Mesendoderm (in vitro differentiated cells): Measurements from ENCODE around the gene DIRAS3.

ENCODE experiments used
- DNase-seq: peaks from one replicate; pipeline ENCODE4 v3.0.0; 2013
- H2AK5ac ChIP-seq: 2 replicates; pipeline ENCODE4 v1.6.1; 2013; ENCODE audit warnings: low read length, inconsistent platforms
- H2BK120ac ChIP-seq: 2 replicates; pipeline ENCODE4 v1.6.1; 2013; ENCODE audit warnings: low read depth, mild to moderate bottlenecking, low read length, moderate library complexity, mixed read lengths
- H2BK15ac ChIP-seq: replicated peaks from 2 replicates; pipeline ENCODE4 v1.6.1; 2013; ENCODE audit warnings: low read depth, mild to moderate bottlenecking, moderate library complexity
- H2BK5ac ChIP-seq: 2 replicates; pipeline ENCODE4 v1.6.1; 2013; ENCODE audit warnings: low read length, inconsistent platforms
- H3K18ac ChIP-seq: 2 replicates; pipeline ENCODE4 v1.6.1; 2013; ENCODE audit warnings: mild to moderate bottlenecking, low read length, mixed read lengths
- H3K23ac ChIP-seq: one replicate; pipeline ENCODE4 v1.6.1; 2013; ENCODE audit warnings: low read length
- H3K27ac ChIP-seq: 2 replicates; pipeline ENCODE4 v1.5.1; 2013; ENCODE audit warnings: low read depth, mild to moderate bottlenecking, inconsistent platforms, low read length, moderate library complexity
- H3K27me3 ChIP-seq: 2 replicates; pipeline ENCODE4 v1.6.1; 2013; ENCODE audit warnings: low read length, control low read depth, mild to moderate bottlenecking, inconsistent platforms; ENCODE audit not compliant: insufficient read depth, poor library complexity
- H3K36me3 ChIP-seq: 2 replicates; pipeline ENCODE4 v1.6.1; 2013; ENCODE audit warnings: low read length, inconsistent platforms; ENCODE audit not compliant: control insufficient read depth, insufficient read depth
- H3K4ac ChIP-seq: one replicate; pipeline ENCODE4 v1.6.1; 2013; ENCODE audit warnings: low read depth, mild to moderate bottlenecking, low read length, moderate library complexity
- H3K4me1 ChIP-seq: 2 replicates; pipeline ENCODE4 v1.6.1; 2013; ENCODE audit warnings: low read depth, low read length, inconsistent platforms; ENCODE audit not compliant: control insufficient read depth
- H3K4me2 ChIP-seq: 2 replicates; pipeline ENCODE4 v1.6.1; 2013; ENCODE audit warnings: low read length
- H3K4me3 ChIP-seq: 2 replicates; pipeline ENCODE4 v1.5.1; 2013; ENCODE audit warnings: mild to moderate bottlenecking, low read length
- H3K56ac ChIP-seq: one replicate; pipeline ENCODE4 v1.6.1; 2013; ENCODE audit warnings: low read length
- H3K79me1 ChIP-seq: 2 replicates; pipeline ENCODE4 v1.6.1; 2013; ENCODE audit warnings: low read length, inconsistent platforms
- H3K79me2 ChIP-seq: 2 replicates; pipeline ENCODE4 v1.6.1; 2013; ENCODE audit warnings: mild to moderate bottlenecking, low read length; ENCODE audit not compliant: control insufficient read depth, insufficient read depth
- H3K9ac ChIP-seq: 2 replicates; pipeline ENCODE4 v1.6.1; 2013; ENCODE audit warnings: low read length, inconsistent platforms
- H4K5ac ChIP-seq: one replicate; pipeline ENCODE4 v1.6.1; 2013; ENCODE audit warnings: low read length
- H4K8ac ChIP-seq: one replicate; pipeline ENCODE4 v1.6.1; 2013; ENCODE audit warnings: low read depth, mild to moderate bottlenecking, control low read depth, low read length, moderate library complexity
- WGBS: extraction: QIAGEN DNeasy Blood & Tissue Kit; methylation state at CpG from one replicate; pipeline ENCODE4 v1.1.7; 2013; ENCODE audit warnings: low lambda C conversion rate, missing lambda C conversion rate; ENCODE audit not compliant: insufficient coverage; ENCODE audit errors: extremely low coverage; 5-methylcytosine and 5-hydroxymethylcytosine counted together

The DIRAS3 gene

DNA sequence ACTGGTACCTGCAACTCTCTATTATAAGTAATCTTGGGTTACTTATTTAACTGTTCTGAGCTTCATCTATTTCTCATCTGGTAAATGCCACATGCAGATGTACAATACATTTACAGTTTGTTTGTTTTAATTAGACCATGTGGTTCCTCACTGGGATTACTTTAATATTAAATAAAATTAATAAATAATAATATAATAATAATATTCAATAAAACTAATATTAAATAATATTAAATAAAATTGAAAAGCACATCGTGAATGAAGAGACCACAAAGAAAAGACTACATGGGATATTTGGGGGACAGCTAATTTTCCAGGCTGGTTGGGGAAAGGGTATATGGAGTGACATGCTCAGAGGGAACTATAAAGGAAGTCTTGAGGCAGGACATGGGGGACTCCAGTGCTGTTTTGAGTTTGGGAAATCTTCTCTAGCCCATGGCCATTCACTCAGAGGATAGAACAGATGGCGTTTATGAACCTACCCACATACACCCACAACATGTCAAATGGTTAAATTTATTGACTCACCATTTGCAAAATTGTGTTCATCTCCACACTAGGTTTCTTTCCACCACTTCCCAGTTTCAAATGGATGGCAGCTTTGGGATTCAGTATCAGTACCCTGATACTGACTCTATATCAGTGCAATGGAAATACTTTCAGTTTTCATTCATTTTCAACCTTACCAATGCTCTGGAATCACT, 25.6 kb downstream of the DIRAS3 start:
- no peak overlapping the region for H4K8ac ChIP-seq
- no peak overlapping the region for H3K56ac ChIP-seq
- H3K36me3 ChIP-seq, result no peaks in the 10 kb centered on the region
- no peak overlapping the region for H2BK15ac ChIP-seq
- H3K79me2 ChIP-seq, result no peaks in the 10 kb centered on the region
- H3K27ac ChIP-seq, result no peak overlapping the region
- no peaks in the 10 kb centered on the region for H3K27me3 ChIP-seq
- H3K4me1 ChIP-seq, result no peaks in the 10 kb centered on the region
- no peak for DNase-seq
- H2BK5ac ChIP-seq, result no peak overlapping the region
- no peak overlapping the region for H2AK5ac ChIP-seq
- H3K9ac ChIP-seq, result no peak overlapping the region
- H3K4me2 ChIP-seq, result no peak overlapping the region
- H3K4ac ChIP-seq, result no peak overlapping the region
- no peak overlapping the region for H2BK120ac ChIP-seq
- H3K79me1 ChIP-seq, result no peaks in the 10 kb centered on the region
- no CpG with 5 or more reads among the region's 2 CpGs for WGBS
- no peak overlapping the region for H3K18ac ChIP-seq
- no peak overlapping the region for H3K23ac ChIP-seq
- H3K4me3 ChIP-seq, result no peak overlapping the region
- no peak overlapping the region for H4K5ac ChIP-seq

DNA sequence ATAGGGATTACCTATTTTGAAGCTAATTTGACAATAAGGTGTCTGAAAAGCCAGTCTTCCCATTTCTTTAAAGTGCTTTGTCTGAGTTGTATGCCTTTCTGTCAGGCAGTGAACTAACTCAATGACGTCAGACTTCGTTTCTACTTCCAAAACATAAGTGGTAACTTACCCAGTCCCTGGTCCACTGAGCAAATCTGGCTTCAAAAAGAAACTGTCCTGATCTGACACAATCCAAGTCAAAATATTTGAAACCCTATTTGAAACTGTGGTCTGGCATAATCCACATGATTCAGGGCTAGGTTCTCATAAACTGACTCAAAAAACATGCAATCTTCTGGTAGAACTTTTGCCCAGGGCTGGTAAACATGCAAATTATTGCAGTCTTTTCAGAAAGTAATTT, 34.0 kb downstream of the DIRAS3 start:
- H2BK15ac ChIP-seq, result no peak overlapping the region
- H2AK5ac ChIP-seq, result no peak overlapping the region
- H3K23ac ChIP-seq, result no peak overlapping the region
- no peak overlapping the region for H4K8ac ChIP-seq
- no peaks in the 10 kb centered on the region for H3K36me3 ChIP-seq
- H3K79me1 ChIP-seq, result no peaks in the 10 kb centered on the region
- H3K4ac ChIP-seq, result no peak overlapping the region
- H3K4me2 ChIP-seq, result no peak overlapping the region
- no peak overlapping the region for H2BK5ac ChIP-seq
- no peak overlapping the region for H3K56ac ChIP-seq
- H3K4me1 ChIP-seq, result no peaks in the 10 kb centered on the region
- H3K4me3 ChIP-seq, result no peak overlapping the region
- H3K18ac ChIP-seq, result no peak overlapping the region
- no peak for DNase-seq
- no peak overlapping the region for H3K27ac ChIP-seq
- H3K9ac ChIP-seq, result no peak overlapping the region
- H4K5ac ChIP-seq, result no peak overlapping the region
- H2BK120ac ChIP-seq, result no peak overlapping the region
- WGBS, result no CpG with 5 or more reads among the region's 2 CpGs
- no peaks in the 10 kb centered on the region for H3K27me3 ChIP-seq
- H3K79me2 ChIP-seq, result no peaks in the 10 kb centered on the region

GRCh38 chr1:68015971-68016370, 34.5 kb downstream of the DIRAS3 start:
- H3K27ac ChIP-seq, result no peak overlapping the region
- H4K5ac ChIP-seq, result no peak overlapping the region
- no peak overlapping the region for H3K18ac ChIP-seq
- H3K56ac ChIP-seq, result no peak overlapping the region
- H3K4ac ChIP-seq, result no peak overlapping the region
- H3K79me1 ChIP-seq, result no peaks in the 10 kb centered on the region
- no peaks in the 10 kb centered on the region for H3K27me3 ChIP-seq
- no CpG with 5 or more reads among the region's 3 CpGs for WGBS
- no peak for DNase-seq
- H2BK15ac ChIP-seq, result no peak overlapping the region
- H3K4me1 ChIP-seq, result no peaks in the 10 kb centered on the region
- no peak overlapping the region for H3K9ac ChIP-seq
- no peak overlapping the region for H2AK5ac ChIP-seq
- H3K36me3 ChIP-seq, result no peaks in the 10 kb centered on the region
- no peak overlapping the region for H3K4me2 ChIP-seq
- no peak overlapping the region for H2BK120ac ChIP-seq
- no peak overlapping the region for H3K4me3 ChIP-seq
- no peak overlapping the region for H2BK5ac ChIP-seq
- H3K23ac ChIP-seq, result no peak overlapping the region
- H4K8ac ChIP-seq, result no peak overlapping the region
- no peaks in the 10 kb centered on the region for H3K79me2 ChIP-seq

GRCh38 chr1:68015369-68015768, 35.1 kb downstream of the DIRAS3 start:
- H3K27ac ChIP-seq, result no peak overlapping the region
- no peak for DNase-seq
- no peak overlapping the region for H3K56ac ChIP-seq
- H3K9ac ChIP-seq, result no peak overlapping the region
- no peak overlapping the region for H3K4me3 ChIP-seq
- H3K79me1 ChIP-seq, result no peaks in the 10 kb centered on the region
- H3K4me1 ChIP-seq, result no peaks in the 10 kb centered on the region
- no peak overlapping the region for H3K4ac ChIP-seq
- no peaks in the 10 kb centered on the region for H3K36me3 ChIP-seq
- H2BK15ac ChIP-seq, result no peak overlapping the region
- H2AK5ac ChIP-seq, result no peak overlapping the region
- H3K4me2 ChIP-seq, result no peak overlapping the region
- no peak overlapping the region for H3K23ac ChIP-seq
- H4K8ac ChIP-seq, result no peak overlapping the region
- H3K18ac ChIP-seq, result no peak overlapping the region
- WGBS, result no CpG with 5 or more reads among the region's 2 CpGs
- no peak overlapping the region for H2BK120ac ChIP-seq
- no peak overlapping the region for H2BK5ac ChIP-seq
- H4K5ac ChIP-seq, result no peak overlapping the region
- no peaks in the 10 kb centered on the region for H3K79me2 ChIP-seq
- no peaks in the 10 kb centered on the region for H3K27me3 ChIP-seq

DNA sequence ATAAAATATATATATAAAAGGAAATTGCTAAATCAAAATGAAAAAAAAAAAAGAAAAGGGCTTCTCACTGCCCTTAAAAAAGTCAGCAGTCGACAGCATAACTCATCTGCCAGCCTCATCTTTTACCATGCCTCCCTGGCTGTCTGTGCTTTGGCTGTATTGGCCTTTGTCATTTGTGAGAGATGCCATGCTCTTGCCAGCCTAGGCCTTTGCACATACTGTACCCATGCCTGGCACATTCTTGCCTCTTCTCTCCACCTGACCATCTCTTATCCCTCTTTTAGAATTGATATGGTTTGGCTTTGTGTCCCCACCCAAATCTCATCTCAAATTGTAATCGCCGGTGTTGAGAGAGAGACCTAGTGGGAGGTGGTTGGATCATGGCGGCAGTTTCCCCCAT, 37.1 kb downstream of the DIRAS3 start:
- Histone ChIP-seq H4K5ac (no peak overlapping the region), H2BK120ac (no peak overlapping the region), H3K4me2 (no peak overlapping the region), H3K56ac (no peak overlapping the region), H3K36me3 (no peaks in the 10 kb centered on the region), H3K79me2 (no peaks in the 10 kb centered on the region), H3K18ac (no peak overlapping the region), H3K4me3 (no peak overlapping the region), H3K79me1 (no peaks in the 10 kb centered on the region), H3K27ac (no peak overlapping the region), H2BK15ac (no peak overlapping the region), H4K8ac (no peak overlapping the region), H3K27me3 (no peaks in the 10 kb centered on the region), H3K23ac (no peak overlapping the region), H3K4ac (no peak overlapping the region), H2BK5ac (no peak overlapping the region), H3K4me1 (no peaks in the 10 kb centered on the region), H2AK5ac (no peak overlapping the region), H3K9ac (no peak overlapping the region)
- no peak for DNase-seq
- no CpG with 5 or more reads among the region's 4 CpGs for WGBS
